T follicular helper cell (primary cell): ENCODE results near the gene IFNL3.
"Not testable (repeated sequence)": the region's sequence is repeated elsewhere in the genome, so short reads cannot be mapped to it uniquely, and the experiment has no call there.

Source experiments
- DNase-seq: peaks from one replicate; pipeline ENCODE4 v3.0.0-alpha.2; 2020; ENCODE audit warnings: low read depth

IFNL3 gene

GRCh38 chr19:39253374-39254149 is 8.8 kb upstream of the IFNL3 start:
- DNase-seq: no peak

DNA sequence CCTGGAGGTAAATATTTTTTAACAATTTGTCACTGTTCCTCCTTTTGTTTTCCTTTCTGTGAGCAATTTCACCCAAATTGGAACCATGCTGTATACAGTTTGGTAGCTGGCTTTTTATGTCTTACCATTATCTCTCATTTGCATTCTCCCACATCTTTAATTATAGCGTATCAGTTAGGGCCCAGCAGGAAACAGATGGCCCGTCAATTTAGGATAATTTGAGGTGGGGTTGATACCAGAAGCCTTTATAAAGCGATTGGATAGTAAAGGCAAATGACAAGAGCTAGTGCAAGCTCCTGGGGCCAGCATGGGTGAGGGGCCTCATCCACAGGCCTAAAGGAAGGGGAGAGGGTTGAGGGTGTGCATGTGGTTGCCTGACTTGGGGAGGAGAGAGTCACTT is 7.7 kb upstream of the IFNL3 start:
- no peak for DNase-seq

DNA sequence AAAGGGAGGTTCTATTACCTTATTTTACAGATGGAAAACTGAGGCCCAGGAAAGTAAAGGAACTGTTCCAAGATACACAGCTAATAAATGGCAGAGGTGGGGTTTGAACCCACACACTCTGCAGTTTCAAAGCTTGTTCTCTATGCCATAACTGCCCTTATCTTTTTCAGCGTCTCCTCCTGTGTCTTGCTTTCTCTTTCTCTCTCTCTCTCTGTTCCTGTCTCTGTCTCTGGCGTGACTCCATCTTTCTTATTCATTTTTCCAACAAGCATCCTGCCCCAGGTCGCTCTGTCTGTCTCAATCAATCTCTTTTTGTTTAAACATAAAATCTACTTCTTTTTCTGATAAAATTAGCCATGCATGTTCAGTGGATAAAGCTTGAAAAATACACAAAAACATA is 7.0 kb upstream of the IFNL3 start:
- DNase-seq: no peak

DNA sequence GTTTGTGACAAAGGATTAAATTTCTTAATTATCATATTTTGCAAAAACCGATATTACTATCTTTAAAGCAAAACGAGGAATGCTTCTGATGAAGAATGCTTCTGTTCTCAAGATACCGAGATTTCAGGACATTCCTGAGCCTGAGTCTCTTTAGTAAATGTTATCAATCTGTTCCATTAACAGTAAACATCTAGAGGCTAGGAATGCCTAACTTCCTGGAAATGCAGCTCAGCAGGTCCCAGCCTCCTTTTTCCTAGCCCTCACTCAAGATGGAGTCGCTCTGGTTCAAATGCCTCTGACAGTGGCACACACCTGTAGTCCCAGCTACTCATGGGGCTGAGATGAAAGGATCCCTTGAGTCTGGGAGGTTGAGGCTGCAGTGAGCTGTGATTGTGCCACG is 6.3 kb upstream of the IFNL3 start:
- no peak for DNase-seq

DNA sequence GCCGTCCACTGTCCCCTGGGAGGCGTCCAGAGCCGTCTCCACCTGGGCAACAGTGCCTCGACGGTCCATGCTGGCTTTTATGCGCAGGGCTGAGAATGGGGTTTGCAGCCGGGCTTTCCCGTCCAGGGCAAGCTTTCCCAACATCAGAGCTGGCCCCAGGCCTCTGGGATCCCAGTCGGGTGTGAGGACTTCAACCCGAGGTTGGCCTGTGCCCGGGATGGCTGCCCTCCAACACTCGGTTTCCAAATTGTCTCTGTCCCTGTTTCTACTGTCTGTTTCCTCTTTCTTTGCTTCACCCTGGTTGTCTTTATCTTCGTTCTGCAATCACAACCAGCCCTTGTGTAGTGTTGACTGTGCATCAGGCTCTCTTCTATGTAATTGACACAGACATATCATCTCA is 4.0 kb upstream of the IFNL3 start, which contains the start of gene IFNL4:
TSS of gene IFNL4 (minus strand) at position 51 of the 400 bp plus-strand sequence.
- DNase-seq: no peak

DNA sequence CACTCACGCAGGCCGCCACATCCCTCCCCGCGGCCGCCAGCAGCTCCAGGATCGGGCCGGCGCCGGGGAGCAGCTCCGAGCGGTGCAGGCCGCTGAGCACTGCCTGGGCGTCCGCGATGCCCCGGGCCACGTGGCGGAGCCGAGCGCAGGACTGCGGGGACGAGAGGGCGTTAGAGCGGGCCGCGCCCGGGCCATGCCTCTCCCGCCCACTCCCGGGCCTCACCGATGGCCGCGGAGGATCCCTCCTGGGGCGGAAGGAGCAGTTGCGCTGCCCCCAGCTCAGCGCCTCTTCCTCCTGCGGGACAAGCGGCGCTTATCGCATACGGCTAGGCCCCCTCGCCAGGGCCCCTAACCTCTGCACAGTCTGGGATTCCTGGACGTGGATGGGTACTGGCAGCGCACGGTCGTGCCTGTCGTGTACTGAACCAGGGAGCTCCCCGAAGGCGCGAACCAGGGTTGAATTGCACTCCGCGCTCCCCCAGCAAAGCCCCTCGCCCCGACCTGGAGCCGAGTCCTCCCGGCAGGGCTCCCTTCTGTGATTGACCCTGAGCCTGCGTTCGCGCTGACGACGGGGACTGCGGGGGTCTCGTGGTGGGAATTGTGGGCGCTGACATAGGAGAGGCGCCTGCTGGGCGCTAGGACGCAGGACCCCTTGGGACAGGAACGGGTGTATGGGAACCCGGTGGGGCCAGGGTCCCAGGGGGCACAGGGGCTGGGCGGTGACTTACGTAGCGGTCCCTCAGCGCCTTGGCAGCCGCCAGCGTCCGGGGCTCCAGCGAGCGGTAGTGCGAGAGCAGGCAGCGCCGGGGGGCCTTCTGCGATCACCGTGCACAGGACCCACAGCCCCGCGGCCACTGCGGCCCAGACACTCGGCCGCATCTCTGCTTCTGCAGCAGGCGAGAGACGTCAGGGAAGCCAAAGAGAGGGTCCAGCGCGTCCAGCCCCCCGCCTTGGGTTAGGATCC is 3.2 kb upstream of the IFNL3 start:
- DNase-seq: no peak

GRCh38 chr19:39246951-39247669 is 2.3 kb upstream of the IFNL3 start:
- DNase-seq: peak; percentile 14

- DNase-seq: not testable (repeated sequence)
Observed at GRCh38 chr19:39245166-39245565, 360 bp upstream of the IFNL3 start.

DNA sequence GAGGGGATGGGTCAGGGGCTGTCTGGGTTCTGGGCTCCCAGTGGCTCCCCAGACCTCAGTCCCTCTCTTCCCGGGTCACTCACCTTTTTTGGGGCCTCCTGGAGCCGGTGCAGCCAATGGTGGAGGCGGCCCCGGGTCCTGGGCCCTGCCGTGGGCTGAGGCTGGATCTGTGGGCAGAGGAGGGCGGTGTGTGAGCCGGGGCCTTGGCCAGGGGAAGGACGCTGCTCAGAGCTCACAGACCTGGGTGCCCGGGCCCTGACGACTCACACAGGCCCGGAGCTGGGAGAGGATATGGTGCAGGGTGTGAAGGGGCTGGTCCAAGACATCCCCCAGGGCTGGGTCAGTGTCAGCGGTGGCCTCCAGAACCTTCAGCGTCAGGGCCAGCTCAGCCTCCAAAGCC is 1.1 kb downstream of the IFNL3 start:
- not testable (repeated sequence) for DNase-seq

GRCh38 chr19:39240421-39240820 is 4.4 kb downstream of the IFNL3 start:
- no peak for DNase-seq

DNA sequence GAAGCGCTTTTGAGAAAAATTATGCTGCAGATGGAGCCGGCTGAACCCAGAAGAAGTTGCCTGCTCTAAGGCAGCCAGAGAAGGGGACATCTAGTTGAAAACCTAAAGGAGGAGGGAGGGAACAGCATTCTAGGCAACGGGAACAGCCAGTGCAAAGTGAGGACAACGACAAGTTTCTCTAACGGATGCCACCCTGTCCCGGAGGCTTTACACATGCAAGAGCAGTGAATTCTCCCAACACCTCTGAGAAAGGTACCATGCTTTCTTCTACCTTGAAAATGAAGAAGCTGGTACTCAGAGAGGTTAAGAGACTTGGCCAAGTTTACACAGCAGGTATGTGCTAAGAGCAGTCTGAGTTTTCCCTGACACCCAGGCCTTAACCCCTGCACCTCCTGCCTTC is 5.9 kb downstream of the IFNL3 start:
- no peak for DNase-seq

DNA sequence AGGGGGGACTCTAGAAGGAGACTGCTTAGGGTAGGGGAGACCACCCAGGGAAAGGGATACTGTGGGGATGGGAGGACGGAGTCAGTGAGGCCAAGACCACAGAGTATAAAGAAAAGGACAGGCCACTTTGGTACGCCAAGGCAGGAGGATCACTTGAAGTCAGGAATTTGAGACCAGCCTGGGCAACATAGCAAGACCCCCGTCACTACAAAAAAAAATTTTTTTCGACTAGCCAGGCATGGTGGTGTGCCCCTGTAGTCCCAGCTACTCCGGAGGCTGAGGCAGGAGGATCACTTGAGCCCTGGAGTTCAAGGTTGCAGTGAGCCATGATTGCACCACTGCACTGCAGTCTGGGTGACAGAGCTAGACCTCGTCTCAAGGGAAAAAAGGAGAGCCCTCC is 6.6 kb downstream of the IFNL3 start:
- DNase-seq: no peak

DNA sequence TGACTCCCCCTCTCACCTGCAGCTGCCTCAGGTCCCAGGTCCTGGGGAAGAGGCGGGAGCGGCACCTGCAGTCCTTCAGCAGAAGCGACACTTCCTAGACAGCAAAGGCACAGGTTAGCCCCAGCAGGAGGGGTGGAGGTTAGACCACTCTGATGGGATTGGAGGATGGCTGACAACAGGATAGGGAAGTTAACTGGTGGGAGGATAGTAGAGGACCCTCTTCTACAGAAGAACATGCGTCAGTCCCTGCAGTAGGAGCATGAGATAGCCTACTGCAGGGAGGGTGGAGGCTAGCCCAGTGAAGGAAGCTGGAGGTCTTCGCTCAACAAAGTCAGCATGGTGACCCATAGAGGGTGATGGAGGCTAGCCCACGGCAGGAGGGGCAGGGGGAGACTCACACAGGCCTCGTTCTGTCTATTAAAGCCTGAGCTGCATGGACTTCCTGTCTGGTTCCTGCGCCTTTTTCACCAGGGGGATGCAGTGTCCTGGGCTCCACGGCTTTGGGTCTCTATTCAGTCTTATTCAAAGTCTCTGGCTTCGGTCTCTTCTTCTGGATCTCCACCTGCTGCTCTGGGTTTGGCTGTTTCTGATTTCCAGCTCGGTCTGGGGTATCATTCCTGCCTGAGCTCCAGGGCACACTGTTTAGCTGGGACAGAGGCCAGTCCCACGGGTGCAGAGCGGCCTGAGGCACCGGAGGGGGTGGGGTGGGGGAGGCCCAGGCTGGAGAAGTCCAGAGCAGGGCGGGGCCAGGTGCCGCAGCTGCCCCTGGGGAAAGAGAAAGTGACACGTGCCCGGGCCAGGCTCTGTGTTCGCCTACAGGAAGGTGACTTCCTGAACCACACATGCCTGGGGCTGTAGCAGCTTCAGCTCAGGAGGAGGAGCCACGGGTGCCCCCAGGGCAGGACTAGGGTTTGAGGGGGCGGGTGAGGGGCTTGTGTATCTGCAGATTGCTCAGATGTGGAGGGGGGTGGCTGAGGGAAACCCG is 7.3 kb downstream of the IFNL3 start:
- no peak for DNase-seq

GRCh38 chr19:39236527-39236926 is 8.3 kb downstream of the IFNL3 start:
- no peak for DNase-seq

DNA sequence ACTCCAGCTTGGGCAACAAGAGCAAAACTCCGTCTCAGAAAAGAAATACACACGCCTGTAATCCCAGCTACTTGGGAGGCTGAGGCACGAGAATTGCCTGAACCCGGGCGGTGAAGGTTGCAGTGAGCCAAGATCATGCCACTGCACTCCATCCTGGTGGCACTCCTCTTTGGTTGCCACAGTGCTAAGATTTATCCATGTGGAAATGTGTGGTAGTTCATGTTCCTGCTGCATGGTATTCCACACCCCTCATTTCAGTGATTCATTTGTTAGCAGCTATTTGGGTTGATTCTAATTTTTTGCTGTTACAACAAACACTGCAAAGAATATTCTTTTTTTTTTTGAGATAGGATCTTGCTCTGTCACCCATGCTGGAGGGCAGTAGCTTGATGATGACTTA is 12.1 kb downstream of the IFNL3 start:
- no peak for DNase-seq

DNA sequence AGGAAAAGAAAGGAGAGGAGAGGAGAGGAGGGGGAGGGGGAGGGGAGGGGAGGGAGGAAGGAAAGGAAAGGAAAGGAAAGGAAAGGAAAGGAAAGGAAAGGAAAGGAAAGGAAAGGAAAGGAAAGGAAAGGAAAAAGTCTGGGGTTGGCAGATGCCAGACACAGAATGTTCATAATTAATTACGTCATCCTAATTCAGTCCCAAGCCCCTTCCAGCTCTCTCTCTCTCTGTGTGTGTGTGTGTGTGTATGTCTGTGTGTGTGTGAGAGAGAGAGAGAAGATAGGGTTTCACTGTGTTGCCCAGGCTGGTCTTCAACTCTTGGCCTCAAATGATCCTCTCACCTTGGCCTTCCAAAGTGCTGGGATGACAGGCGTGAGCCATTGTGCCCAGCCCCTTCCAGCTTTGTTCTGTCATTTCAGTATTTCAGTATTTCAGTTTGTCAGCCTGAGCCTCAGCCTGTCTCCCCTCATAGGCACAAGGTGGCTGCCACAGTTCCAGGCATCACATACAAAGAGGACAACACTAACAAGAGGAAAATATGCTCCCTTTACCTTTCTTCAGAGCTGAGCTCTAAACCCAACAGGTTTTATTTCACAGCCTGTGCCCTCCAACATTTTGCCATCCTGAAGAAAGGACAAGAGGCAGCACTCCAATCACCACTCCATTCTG is 14.6 kb downstream of the IFNL3 start:
- no peak for DNase-seq

- no peak for DNase-seq
Observed at GRCh38 chr19:39224910-39225309, 19.9 kb downstream of the IFNL3 start.

DNA sequence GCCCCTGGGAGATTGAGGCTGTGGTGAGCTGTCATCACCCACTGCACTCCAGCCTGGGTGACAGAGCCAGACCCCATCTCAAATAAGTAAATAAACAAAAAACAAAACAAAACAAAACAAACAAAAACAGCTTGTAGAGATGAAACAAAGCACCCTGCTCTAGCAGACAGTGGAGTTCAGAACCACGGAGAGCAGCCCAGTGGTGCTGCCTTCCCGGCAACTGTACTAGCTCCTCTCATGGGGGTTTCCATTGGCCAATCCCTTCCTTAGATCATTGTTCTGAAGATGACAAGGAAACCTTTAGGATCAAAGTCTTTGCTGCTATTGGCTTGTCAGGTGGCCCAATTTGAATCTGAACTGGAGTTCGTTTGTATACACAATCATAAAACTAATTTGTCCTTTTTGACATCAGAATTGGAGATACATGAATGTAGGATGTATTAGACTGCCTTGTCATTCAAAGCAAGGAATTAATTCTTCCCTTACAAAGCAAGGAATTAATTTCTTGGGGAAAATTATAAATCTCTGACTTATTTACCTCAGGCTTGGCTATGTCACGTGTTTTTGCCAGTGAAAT is 21.0 kb downstream of the IFNL3 start:
- DNase-seq: no peak

DNA sequence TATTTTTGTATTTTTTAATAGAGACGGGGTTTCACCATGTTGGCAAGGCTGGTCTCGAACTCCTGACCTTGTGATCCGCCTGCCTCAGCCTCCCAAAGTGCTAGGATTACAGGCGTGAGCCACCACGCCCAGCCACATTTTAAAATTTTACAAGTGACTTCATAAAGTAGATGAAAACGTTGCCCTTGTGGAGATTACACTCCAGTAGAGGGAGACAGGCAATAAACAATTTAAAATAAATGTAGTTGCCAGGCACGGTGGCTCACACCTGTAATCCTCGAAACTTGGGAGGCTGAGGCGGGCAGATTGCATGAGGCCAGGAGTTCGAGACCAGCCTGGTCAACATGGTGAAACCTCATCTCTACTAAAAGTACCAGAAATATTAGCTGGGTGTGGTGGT is 25.7 kb downstream of the IFNL3 start:
- not testable (repeated sequence) for DNase-seq
